Activated T-cell treated with anti-CD3 and anti-CD28 coated beads, Interleukin-2, amount 50 U/mL, for 24 hours (primary cell): Measurements from ENCODE around the gene DIAPH3.

Source experiments
- DNase-seq: peaks from one replicate; pipeline ENCODE4 v3.0.0-alpha.2; 2020
- H3K27ac Mint-ChIP-seq: 2 replicates; pipeline ENCODE4 v1.8.0; 2020; ENCODE audit warnings: mild to moderate bottlenecking, mixed read lengths
- H3K27me3 Mint-ChIP-seq: 2 replicates; pipeline ENCODE4 v1.8.0; 2020; ENCODE audit warnings: mixed read lengths
- H3K36me3 Mint-ChIP-seq: 2 replicates; pipeline ENCODE4 v1.8.0; 2020; ENCODE audit warnings: low read depth, mixed read lengths
- H3K4me1 Mint-ChIP-seq: 2 replicates; pipeline ENCODE4 v1.8.0; 2020; ENCODE audit warnings: low read depth, mixed read lengths
- H3K4me3 Mint-ChIP-seq: 2 replicates; pipeline ENCODE4 v1.8.0; 2020; ENCODE audit warnings: mild to moderate bottlenecking, moderate library complexity, mixed read lengths
- H3K9me3 Mint-ChIP-seq: 2 replicates; pipeline ENCODE4 v1.8.0; 2020; ENCODE audit warnings: mixed read lengths

The DIAPH3 gene

GRCh38 chr13:59696271-59696670 lies 467.5 kb downstream of the DIAPH3 start:
- H3K4me3 Mint-ChIP-seq: no peak overlapping the region
- H3K36me3 Mint-ChIP-seq: no peaks in the 10 kb centered on the region
- no peak for DNase-seq
- H3K4me1 Mint-ChIP-seq: no peaks in the 10 kb centered on the region
- H3K9me3 Mint-ChIP-seq: no peaks in the 10 kb centered on the region
- H3K27ac Mint-ChIP-seq: no peak overlapping the region
- H3K27me3 Mint-ChIP-seq: no peaks in the 10 kb centered on the region

GRCh38 chr13:59691501-59692066 lies 472.1 kb downstream of the DIAPH3 start:
- DNase-seq: no peak
- no peak overlapping the region for H3K4me3 Mint-ChIP-seq
- no peaks in the 10 kb centered on the region for H3K36me3 Mint-ChIP-seq
- H3K9me3 Mint-ChIP-seq: no peaks in the 10 kb centered on the region
- H3K4me1 Mint-ChIP-seq: no peaks in the 10 kb centered on the region
- no peaks in the 10 kb centered on the region for H3K27me3 Mint-ChIP-seq
- no peak overlapping the region for H3K27ac Mint-ChIP-seq

- H3K4me3 Mint-ChIP-seq: no peak overlapping the region
- no peaks in the 10 kb centered on the region for H3K4me1 Mint-ChIP-seq
- no peaks in the 10 kb centered on the region for H3K27me3 Mint-ChIP-seq
- H3K9me3 Mint-ChIP-seq: no peaks in the 10 kb centered on the region
- no peak overlapping the region for H3K27ac Mint-ChIP-seq
- DNase-seq: no peak
- no peaks in the 10 kb centered on the region for H3K36me3 Mint-ChIP-seq
These were observed 472.7 kb downstream of the DIAPH3 start for GRCh38 chr13:59690857-59691500.

GRCh38 chr13:59689057-59689456 lies 474.7 kb downstream of the DIAPH3 start:
- Mint-ChIP-seq H3K27me3 (no peaks in the 10 kb centered on the region), H3K4me3 (no peak overlapping the region), H3K9me3 (no peaks in the 10 kb centered on the region), H3K27ac (no peak overlapping the region), H3K4me1 (no peaks in the 10 kb centered on the region), H3K36me3 (no peaks in the 10 kb centered on the region)
- no peak for DNase-seq

- Mint-ChIP-seq H3K9me3 (no peaks in the 10 kb centered on the region), H3K4me3 (no peak overlapping the region), H3K27ac (no peak overlapping the region), H3K27me3 (no peaks in the 10 kb centered on the region), H3K4me1 (no peaks in the 10 kb centered on the region), H3K36me3 (no peaks in the 10 kb centered on the region)
- no peak for DNase-seq
These were observed 476.8 kb downstream of the DIAPH3 start for GRCh38 chr13:59686798-59687394.

- Mint-ChIP-seq H3K36me3 (no peaks in the 10 kb centered on the region), H3K4me1 (no peaks in the 10 kb centered on the region), H3K4me3 (no peak overlapping the region), H3K27ac (no peak overlapping the region), H3K27me3 (no peaks in the 10 kb centered on the region), H3K9me3 (no peaks in the 10 kb centered on the region)
- DNase-seq: no peak
These were observed 479.6 kb downstream of the DIAPH3 start for GRCh38 chr13:59684105-59684504.

GRCh38 chr13:59681636-59682311 lies 482.0 kb downstream of the DIAPH3 start:
- Mint-ChIP-seq H3K27me3 (no peaks in the 10 kb centered on the region), H3K4me3 (no peak overlapping the region), H3K27ac (no peak overlapping the region), H3K4me1 (peaks cover 4% of the 10 kb centered on the region), H3K9me3 (no peaks in the 10 kb centered on the region), H3K36me3 (no peaks in the 10 kb centered on the region)
- no peak for DNase-seq

- no peak overlapping the region for H3K27ac Mint-ChIP-seq
These were observed 483.2 kb downstream of the DIAPH3 start for GRCh38 chr13:59680429-59681024.

GRCh38 chr13:59679254-59679653 lies 484.5 kb downstream of the DIAPH3 start:
- Mint-ChIP-seq H3K27ac (no peak overlapping the region), H3K36me3 (no peaks in the 10 kb centered on the region), H3K4me3 (no peak overlapping the region), H3K9me3 (no peaks in the 10 kb centered on the region), H3K27me3 (no peaks in the 10 kb centered on the region), H3K4me1 (peaks cover 4% of the 10 kb centered on the region)
- no peak for DNase-seq

More at GRCh38 chr13:59680429-59681024, 483.2 kb downstream of the DIAPH3 start:
- H3K4me3 Mint-ChIP-seq: no peak overlapping the region
- H3K9me3 Mint-ChIP-seq: no peaks in the 10 kb centered on the region
- no peaks in the 10 kb centered on the region for H3K27me3 Mint-ChIP-seq
- DNase-seq: no peak
- H3K4me1 Mint-ChIP-seq: peaks cover 4% of the 10 kb centered on the region
- no peaks in the 10 kb centered on the region for H3K36me3 Mint-ChIP-seq

- Mint-ChIP-seq H3K36me3 (no peaks in the 10 kb centered on the region), H3K27ac (no peak overlapping the region), H3K4me3 (no peak overlapping the region), H3K27me3 (no peaks in the 10 kb centered on the region), H3K9me3 (no peaks in the 10 kb centered on the region), H3K4me1 (peaks cover 5% of the 10 kb centered on the region)
- DNase-seq: no peak
These were observed 485.5 kb downstream of the DIAPH3 start for GRCh38 chr13:59677966-59678814.

GRCh38 chr13:59677430-59677829 lies 486.3 kb downstream of the DIAPH3 start:
- H3K4me3 Mint-ChIP-seq: no peak overlapping the region
- no peaks in the 10 kb centered on the region for H3K9me3 Mint-ChIP-seq
- H3K27ac Mint-ChIP-seq: no peak overlapping the region
- peaks cover 10% of the 10 kb centered on the region for H3K4me1 Mint-ChIP-seq
- H3K27me3 Mint-ChIP-seq: no peaks in the 10 kb centered on the region
- no peak for DNase-seq
- no peaks in the 10 kb centered on the region for H3K36me3 Mint-ChIP-seq

- no peak overlapping the region for H3K4me3 Mint-ChIP-seq
- H3K27me3 Mint-ChIP-seq: no peaks in the 10 kb centered on the region
- DNase-seq: no peak
These were observed 489.1 kb downstream of the DIAPH3 start for GRCh38 chr13:59674616-59675015.

GRCh38 chr13:59673286-59673685 lies 490.4 kb downstream of the DIAPH3 start:
- H3K36me3 Mint-ChIP-seq: no peaks in the 10 kb centered on the region
- no peaks in the 10 kb centered on the region for H3K9me3 Mint-ChIP-seq
- no peak overlapping the region for H3K27ac Mint-ChIP-seq
- H3K4me1 Mint-ChIP-seq: peaks cover 12% of the 10 kb centered on the region
- no peak for DNase-seq
- no peak overlapping the region for H3K4me3 Mint-ChIP-seq
- no peaks in the 10 kb centered on the region for H3K27me3 Mint-ChIP-seq

More at GRCh38 chr13:59674616-59675015, 489.1 kb downstream of the DIAPH3 start:
- no peaks in the 10 kb centered on the region for H3K9me3 Mint-ChIP-seq
- H3K4me1 Mint-ChIP-seq: peaks cover 12% of the 10 kb centered on the region
- H3K36me3 Mint-ChIP-seq: no peaks in the 10 kb centered on the region
- H3K27ac Mint-ChIP-seq: no peak overlapping the region

GRCh38 chr13:59672445-59672844 lies 491.3 kb downstream of the DIAPH3 start:
- DNase-seq: no peak
- Mint-ChIP-seq H3K36me3 (no peaks in the 10 kb centered on the region), H3K27ac (no peak overlapping the region), H3K4me3 (no peak overlapping the region), H3K4me1 (peaks cover 7% of the 10 kb centered on the region), H3K27me3 (no peaks in the 10 kb centered on the region), H3K9me3 (no peaks in the 10 kb centered on the region)
